ENCODE data around the gene TSPAN1. TPM values are rescaled to one million over a fixed set of nuclear protein-coding genes. Genes with fewer than 3 reads are reported as not detected.

The TSPAN1 gene
- total RNA-seq, 1 donor from 2014 or later: 0.74 TPM

Small RNAs within 50 kb of the gene (small RNA-seq; reads per million reads assigned to genes)
- gene AL672043.1 (ENCODE audit: low replicate concordance): not detected

Other genes starting within 250 kb of the TSPAN1 start
- 16.0 TPM for gene PIK3R3, start 42.5 kb upstream of the TSPAN1 start, total RNA-seq
- not detected for gene P3R3URF, start 1.4 kb downstream of the TSPAN1 start, total RNA-seq
- 29.0 TPM for gene POMGNT1, start 23.3 kb downstream of the TSPAN1 start, total RNA-seq
- gene LURAP1, start 28.2 kb downstream of the TSPAN1 start, total RNA-seq: 2.2 TPM
- 1.5 TPM for gene RAD54L, start 72.7 kb downstream of the TSPAN1 start, total RNA-seq
- 41.1 TPM for gene LRRC41, start 128.5 kb downstream of the TSPAN1 start, total RNA-seq
- gene UQCRH, start 128.6 kb downstream of the TSPAN1 start, total RNA-seq: 190 TPM
- 8.4 TPM for gene NSUN4, start 165.7 kb downstream of the TSPAN1 start, total RNA-seq
- 17.0 TPM for gene FAAH, start 219.2 kb downstream of the TSPAN1 start, total RNA-seq

Data from temporal lobe (tissue), 2 donors.